Gastroesophageal sphincter (tissue), 4 donors: ENCODE results near the gene CSRNP3. TPM values are rescaled to one million over a fixed set of nuclear protein-coding genes. Genes with fewer than 3 reads are reported as not detected.

Experiments used
- ATAC-seq: fragments of 150-250 bp; one replicate; pipeline ENCODE4 v1.9.1; 2016; ENCODE audit warnings: mild to moderate bottlenecking, moderate library complexity
- H3K27ac ChIP-seq, 4 donors: fragments of 200-600 bp; sonication (generic) in 3 of 4; 1 replicate in 3 of 4; 2 replicates in 1 of 4; pipeline ENCODE4 v1.5.1; 2016 to 2019
- H3K27me3 ChIP-seq: fragments of 200-600 bp; sonication (generic); one replicate; pipeline ENCODE4 v1.5.1; 2019
- H3K36me3 ChIP-seq, 2 donors: fragments of 200-600 bp; sonication (generic); one replicate each; pipeline ENCODE4 v1.5.1; 2019; ENCODE audit warnings: control low read depth in 1 of 2
- H3K4me1 ChIP-seq, 3 donors: fragments of 200-600 bp; sonication (generic); 1 replicate in 2 of 3; 2 replicates in 1 of 3; pipeline ENCODE4 v1.5.1; 2016 to 2019; ENCODE audit warnings: control low read depth in 2 of 3
- H3K4me3 ChIP-seq, 2 donors: fragments of 200-600 bp; sonication (generic); one replicate each; pipeline ENCODE4 v1.5.1; 2019; ENCODE audit warnings: mild to moderate bottlenecking in 1 of 2, moderate library complexity in 1 of 2
- H3K9me3 ChIP-seq, 3 donors: fragments of 200-600 bp; sonication (generic); one replicate each; pipeline ENCODE4 v1.5.1; 2017 to 2019; ENCODE audit warnings: control low read depth in 2 of 3
- EP300 ChIP-seq: sonication (generic); formaldehyde crosslinking; IDR thresholded peaks from one replicate; pipeline ENCODE4 v1.6.1; 2017; ENCODE audit warnings: antibody characterized with exemption, mild to moderate bottlenecking
- POLR2A ChIP-seq, 2 donors: fragments of 450-650 bp; IDR thresholded peaks; one replicate each; pipeline ENCODE4 v1.6.1; 2017; ENCODE audit warnings: antibody characterized with exemption in 2 of 2, mild to moderate bottlenecking in 2 of 2, moderate library complexity in 1 of 2
- POLR2AphosphoS5 ChIP-seq: sonication (generic); formaldehyde crosslinking; IDR thresholded peaks from one replicate; pipeline ENCODE4 v1.6.1; 2017; ENCODE audit warnings: antibody characterized with exemption
- WGBS, 2 donors: methylation state at CpG; one replicate each; pipeline ENCODE4 v1.1.5; 2018; ENCODE audit warnings: low coverage in 1 of 2; 5-methylcytosine and 5-hydroxymethylcytosine counted together
- total RNA-seq, 4 donors: library from RNA; depleted of rRNA; stranded (reverse); fragments of >200 nt; gene quantifications; one replicate each; pipeline ENCODE4 v1.1.0, GENCODE V29; 2016
- TF ChIP-seq, protein P1 (sequence below), 4 experiments: fragments of 200-600 bp in 2 of 4; fragments of 450-650 bp in 2 of 4; sonication (generic) in 1 of 4; IDR thresholded peaks; one replicate each; pipeline ENCODE4 v1.5.1; 2017 to 2019; ENCODE audit warnings: antibody characterized with exemption in 4 of 4, mild to moderate bottlenecking in 2 of 4, moderate library complexity in 2 of 4

Gene CSRNP3
- total RNA-seq, 4 donors from 2014 or later = 0.81 to 5.4 (median 3.1) TPM

DNA sequence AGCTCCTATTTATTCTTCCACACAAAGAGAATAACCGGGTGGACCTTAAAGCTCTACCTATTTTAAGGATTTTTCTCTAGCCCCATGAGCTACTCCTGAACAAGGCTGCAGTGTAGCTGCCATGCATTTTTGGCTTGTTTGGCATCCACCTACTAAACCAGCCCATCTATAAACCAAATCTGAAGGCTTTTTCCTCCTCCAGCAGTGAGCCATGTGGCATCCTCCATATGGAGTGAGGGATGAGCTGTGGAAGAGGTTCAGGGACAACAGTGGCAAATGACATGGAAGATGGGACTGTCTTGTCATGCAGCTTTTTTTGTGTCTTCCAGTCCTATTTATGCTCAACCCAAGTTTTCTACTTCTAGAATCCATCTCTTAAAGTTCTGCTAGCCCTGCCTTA, 224.3 kb downstream of the CSRNP3 start:
- ATAC-seq = no peak
- TF ChIP-seq POLR2AphosphoS5 (no peak), EP300 (no peak), POLR2A (IDR thresholded peaks at IDR 0.05) (no peak)
- TF ChIP-seq, protein P1, sequence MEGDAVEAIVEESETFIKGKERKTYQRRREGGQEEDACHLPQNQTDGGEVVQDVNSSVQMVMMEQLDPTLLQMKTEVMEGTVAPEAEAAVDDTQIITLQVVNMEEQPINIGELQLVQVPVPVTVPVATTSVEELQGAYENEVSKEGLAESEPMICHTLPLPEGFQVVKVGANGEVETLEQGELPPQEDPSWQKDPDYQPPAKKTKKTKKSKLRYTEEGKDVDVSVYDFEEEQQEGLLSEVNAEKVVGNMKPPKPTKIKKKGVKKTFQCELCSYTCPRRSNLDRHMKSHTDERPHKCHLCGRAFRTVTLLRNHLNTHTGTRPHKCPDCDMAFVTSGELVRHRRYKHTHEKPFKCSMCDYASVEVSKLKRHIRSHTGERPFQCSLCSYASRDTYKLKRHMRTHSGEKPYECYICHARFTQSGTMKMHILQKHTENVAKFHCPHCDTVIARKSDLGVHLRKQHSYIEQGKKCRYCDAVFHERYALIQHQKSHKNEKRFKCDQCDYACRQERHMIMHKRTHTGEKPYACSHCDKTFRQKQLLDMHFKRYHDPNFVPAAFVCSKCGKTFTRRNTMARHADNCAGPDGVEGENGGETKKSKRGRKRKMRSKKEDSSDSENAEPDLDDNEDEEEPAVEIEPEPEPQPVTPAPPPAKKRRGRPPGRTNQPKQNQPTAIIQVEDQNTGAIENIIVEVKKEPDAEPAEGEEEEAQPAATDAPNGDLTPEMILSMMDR (IDR thresholded peaks at IDR 0.05) = no peak
- Histone ChIP-seq H3K4me1 (no peaks in the 10 kb centered on the region), H3K27me3 (no peaks in the 10 kb centered on the region), H3K27ac (no peak overlapping the region), H3K4me3 (no peak overlapping the region), H3K9me3 (no peaks in the 10 kb centered on the region), H3K36me3 (no peaks in the 10 kb centered on the region)
- 93 to 100% methylated on average over 1 of the region's 1 CpG for WGBS, 2 donors

DNA sequence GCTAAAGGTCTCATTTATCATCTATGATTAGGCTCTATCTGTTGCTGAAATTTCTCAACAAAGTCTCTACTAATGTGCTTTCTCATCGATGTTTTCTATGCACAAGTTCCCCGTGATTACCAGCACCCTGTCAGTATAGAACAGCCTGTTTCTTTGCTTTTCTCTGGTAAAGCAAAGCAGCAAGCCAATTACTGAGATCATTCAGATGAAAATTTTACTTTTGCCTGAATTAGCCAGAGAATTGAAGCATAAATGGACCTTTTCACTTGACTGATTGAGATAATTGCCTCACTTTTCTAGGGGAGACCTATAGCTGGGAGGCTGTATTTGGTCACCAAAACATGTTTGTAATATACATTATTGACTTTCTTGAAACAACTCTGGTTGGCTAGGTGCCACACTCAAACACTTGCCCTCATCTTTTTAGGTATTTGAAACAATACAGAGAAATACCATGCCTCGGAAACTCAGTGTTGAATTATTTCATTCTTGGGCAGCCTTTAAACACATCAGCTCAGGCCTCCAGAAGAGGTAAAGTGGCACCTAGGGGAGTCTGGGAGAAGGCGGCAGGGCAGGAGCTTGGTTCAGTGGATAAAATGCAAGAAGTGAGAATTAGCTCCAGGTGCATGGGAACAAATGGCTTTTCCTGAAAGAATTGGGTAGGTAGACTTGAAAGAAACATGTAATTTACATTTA, 228.4 kb downstream of the CSRNP3 start:
- WGBS, 2 donors = 69 to 87% methylated on average over 3 to 4 of the region's 4 CpGs
- no peak for ATAC-seq
- Histone ChIP-seq H3K27ac (no peak overlapping the region), H3K9me3 (no peaks in the 10 kb centered on the region), H3K4me3 (no peak overlapping the region), H3K36me3 (no peaks in the 10 kb centered on the region), H3K4me1 (no peaks in the 10 kb centered on the region), H3K27me3 (no peaks in the 10 kb centered on the region)
- TF ChIP-seq POLR2A (IDR thresholded peaks at IDR 0.05) (no peak), POLR2AphosphoS5 (no peak), EP300 (no peak)
- TF ChIP-seq, protein P1 (IDR thresholded peaks at IDR 0.05) = no peak

DNA sequence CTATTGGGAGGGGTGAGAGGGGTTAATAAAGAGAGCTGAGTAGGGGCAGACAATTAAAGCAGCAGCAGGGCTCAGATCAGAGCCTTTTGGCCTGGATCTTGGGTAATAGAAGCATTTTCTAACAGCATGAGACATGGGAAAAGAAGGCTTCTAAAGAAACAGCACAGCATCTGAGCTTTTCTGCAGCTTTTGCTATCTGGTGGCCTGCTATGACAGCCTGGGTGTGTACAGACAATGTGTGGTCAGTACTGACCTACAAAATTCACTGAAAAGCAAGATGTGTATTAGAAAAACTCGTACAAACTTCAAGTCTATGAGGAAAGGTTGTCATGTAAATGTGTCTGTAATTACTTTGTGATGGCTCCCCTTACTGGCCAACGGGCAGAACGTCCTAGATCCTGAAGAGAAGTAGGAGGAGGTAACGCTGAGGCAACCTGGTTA, 229.0 kb downstream of the CSRNP3 start:
- TF ChIP-seq, protein P1 (IDR thresholded peaks at IDR 0.05) = peak in 3 of 4 experiments; percentile 25 to 56 (median 41)
- TF ChIP-seq EP300 = no peak
- no peak for TF ChIP-seq POLR2AphosphoS5
- no peak for TF ChIP-seq POLR2A (IDR thresholded peaks at IDR 0.05)
- Histone ChIP-seq H3K9me3 (no peaks in the 10 kb centered on the region), H3K27me3 (no peaks in the 10 kb centered on the region), H3K27ac (no peak overlapping the region), H3K4me1 (no peaks in the 10 kb centered on the region), H3K4me3 (no peak overlapping the region), H3K36me3 (no peaks in the 10 kb centered on the region)
- ATAC-seq = no peak
- 0 to 4% methylated on average over 4 of the region's 4 CpGs for WGBS, 2 donors

DNA sequence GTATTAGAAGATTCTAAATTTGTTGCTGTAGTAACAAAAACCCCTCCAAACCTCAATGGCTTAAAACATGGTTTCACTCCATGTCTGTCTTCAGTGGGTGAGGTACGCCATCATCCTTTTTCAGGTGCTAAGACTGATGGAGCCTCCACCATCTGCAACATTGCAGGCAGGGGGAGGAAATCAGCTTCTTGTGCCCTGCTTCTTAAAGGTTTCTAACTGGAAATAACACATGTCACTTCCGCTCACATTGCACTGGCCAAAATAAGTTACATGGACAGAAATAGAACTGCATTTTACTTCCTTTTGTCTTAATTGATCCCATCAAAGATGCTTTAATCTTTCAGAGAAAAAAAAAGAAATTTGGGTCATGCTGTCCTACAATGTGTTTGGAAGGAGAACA, 230.4 kb downstream of the CSRNP3 start:
- no peak for ATAC-seq
- TF ChIP-seq, protein P1 (IDR thresholded peaks at IDR 0.05) = no peak
- no peaks in the 10 kb centered on the region for H3K4me1 ChIP-seq
- no peaks in the 10 kb centered on the region for H3K36me3 ChIP-seq
- no peak overlapping the region for H3K4me3 ChIP-seq
- no peaks in the 10 kb centered on the region for H3K27me3 ChIP-seq
- H3K27ac ChIP-seq = no peak overlapping the region
- no peaks in the 10 kb centered on the region for H3K9me3 ChIP-seq
- 85 to 86% methylated on average over 2 of the region's 2 CpGs for WGBS, 2 donors

DNA sequence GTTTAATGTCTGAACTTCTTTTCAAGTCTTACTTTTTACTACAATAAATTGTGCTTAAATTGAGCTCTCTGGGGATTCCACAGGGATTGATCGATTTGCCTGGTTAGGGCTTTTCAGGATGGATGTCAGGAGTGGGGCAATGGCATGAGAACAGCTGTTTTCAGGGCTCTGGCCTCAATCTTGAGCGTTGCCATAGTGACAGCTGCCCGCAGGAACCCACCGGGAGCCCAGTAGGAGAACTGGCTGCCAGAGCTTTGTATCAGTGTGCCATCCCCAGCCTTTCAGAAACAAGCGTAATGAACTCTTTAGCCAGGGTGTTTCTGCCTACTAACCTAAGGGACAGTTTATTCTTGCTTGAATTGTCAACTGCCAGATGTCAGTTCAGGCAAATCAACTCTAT, 231.0 kb downstream of the CSRNP3 start:
- Histone ChIP-seq H3K4me1 (no peaks in the 10 kb centered on the region), H3K27ac (no peak overlapping the region), H3K36me3 (no peaks in the 10 kb centered on the region), H3K27me3 (no peaks in the 10 kb centered on the region), H3K9me3 (no peaks in the 10 kb centered on the region), H3K4me3 (no peak overlapping the region)
- TF ChIP-seq POLR2A (IDR thresholded peaks at IDR 0.05) = no peak
- TF ChIP-seq EP300 = no peak
- TF ChIP-seq, protein P1 (IDR thresholded peaks at IDR 0.05) = no peak
- no peak for TF ChIP-seq POLR2AphosphoS5
- no peak for ATAC-seq
- 55 to 63% methylated on average over 2 to 5 of the region's 5 CpGs for WGBS, 2 donors
